GM19468 (cell line): Measurements from ENCODE around the gene NTNG1.

Experiments
- ATAC-seq: cut with Tn5 transposase; IDR thresholded peaks from one replicate; pipeline ENCODE4 v1.9.1; 2021; ENCODE audit warnings: mild to moderate bottlenecking, moderate library complexity, moderate number of reproducible peaks; ENCODE audit not compliant: unreplicated experiment; ENCODE audit errors: extremely low read depth

NTNG1 gene

DNA sequence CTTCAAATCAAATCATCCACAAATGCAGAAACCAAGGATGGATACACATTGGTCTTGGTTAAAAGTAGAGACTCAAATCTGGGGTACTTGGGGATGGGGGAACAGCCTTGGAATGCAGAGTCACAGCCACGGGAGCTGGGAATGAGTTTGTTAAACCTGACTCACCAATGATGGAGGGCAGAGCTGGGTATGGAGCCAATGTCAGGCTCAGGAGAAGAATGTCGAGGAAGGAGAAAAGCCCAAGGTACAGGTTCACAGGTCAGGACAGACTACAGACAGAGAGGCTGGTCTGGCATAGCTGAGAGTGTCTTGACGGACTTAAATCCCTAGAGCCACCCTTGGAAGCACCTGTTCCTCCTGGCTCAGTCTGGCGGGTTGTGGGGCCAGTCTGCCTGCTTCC, 237.6 kb downstream of the NTNG1 start:
- ATAC-seq = no peak

GRCh38 chr1:107378866-107379265, 238.0 kb downstream of the NTNG1 start:
- no peak for ATAC-seq

- ATAC-seq = no peak
These were observed 239.0 kb downstream of the NTNG1 start for GRCh38 chr1:107379826-107380225.

GRCh38 chr1:107389410-107390396, 248.9 kb downstream of the NTNG1 start:
- ATAC-seq = peak; percentile 46

DNA sequence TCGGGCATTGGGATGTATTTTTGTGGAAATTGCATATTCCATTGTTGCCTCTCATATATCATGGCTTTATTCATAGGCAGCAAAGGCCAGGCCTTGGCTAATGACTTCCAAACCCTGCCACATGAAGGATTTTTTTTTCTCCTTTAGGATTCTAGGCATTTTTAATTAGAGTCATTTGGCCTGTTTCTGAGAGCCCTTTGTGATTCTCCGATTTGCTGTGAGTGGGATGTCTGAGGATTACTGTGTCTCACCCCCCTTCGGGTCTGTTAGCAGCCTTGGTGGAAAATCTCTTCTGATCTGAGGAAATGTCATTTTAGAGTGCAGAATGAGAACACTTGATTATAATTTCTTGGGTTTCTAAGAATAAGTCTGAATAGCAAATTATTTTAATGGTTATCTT, 253.5 kb downstream of the NTNG1 start:
- no peak for ATAC-seq

GRCh38 chr1:107401704-107402103, 260.9 kb downstream of the NTNG1 start:
- ATAC-seq = no peak

- ATAC-seq = no peak
These were observed 263.9 kb downstream of the NTNG1 start for GRCh38 chr1:107404756-107405155.

DNA sequence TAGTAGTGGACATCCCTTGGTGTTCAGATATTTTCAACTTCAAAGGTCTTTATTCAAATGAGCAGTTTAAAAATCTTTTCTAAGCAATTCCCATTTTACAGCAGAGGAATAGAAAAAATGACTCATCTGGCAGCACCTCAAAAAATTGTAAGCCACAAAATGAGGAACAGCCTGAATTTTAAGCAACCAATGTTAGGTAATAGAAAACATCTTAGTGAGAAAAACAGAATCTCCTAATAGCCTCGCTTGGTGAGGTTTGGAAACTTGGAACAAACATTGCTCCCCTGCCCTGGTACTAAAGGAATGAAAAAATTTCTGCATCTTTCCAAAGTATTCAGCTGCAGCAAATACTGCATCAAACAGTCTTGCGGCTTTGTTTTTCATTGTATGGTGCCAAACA, 264.4 kb downstream of the NTNG1 start:
- ATAC-seq = no peak

DNA sequence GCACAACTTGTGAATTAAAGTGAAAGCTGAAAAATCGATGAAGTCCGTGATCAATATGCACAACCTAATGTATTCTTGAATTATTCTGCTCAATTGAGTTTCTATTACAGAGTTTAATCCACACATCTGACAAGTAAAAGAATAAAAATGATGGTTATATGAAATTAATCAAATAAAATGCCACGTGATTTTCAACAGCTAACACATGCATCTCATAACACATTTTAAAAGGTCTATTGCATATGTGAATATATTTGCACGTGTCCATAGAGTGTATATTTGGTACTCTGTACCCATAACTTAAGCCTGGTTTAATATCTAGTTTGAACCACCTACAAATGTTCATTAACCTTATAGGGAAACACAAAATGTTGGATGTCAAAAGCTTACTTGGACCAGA, 266.2 kb downstream of the NTNG1 start:
- no peak for ATAC-seq

DNA sequence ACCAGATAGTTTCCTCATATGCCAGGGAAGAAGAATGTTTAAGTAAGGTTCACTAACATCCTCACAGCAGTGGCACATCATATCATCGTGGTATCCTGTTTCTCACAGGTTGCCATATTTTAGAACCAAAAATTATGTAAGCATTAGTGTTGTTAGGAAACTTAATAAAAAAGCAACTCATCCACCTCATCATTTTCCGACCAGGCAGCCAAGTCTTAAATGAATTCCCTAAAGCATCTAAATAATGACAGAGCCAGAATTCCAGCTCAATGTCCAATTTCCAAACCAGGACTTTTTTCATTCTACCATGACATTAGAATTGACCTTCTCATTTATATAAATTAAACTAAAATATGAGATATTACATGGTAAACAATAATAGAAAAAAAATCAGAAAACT, 272.7 kb downstream of the NTNG1 start:
- ATAC-seq = no peak

- ATAC-seq = no peak
These were observed 273.1 kb downstream of the NTNG1 start for GRCh38 chr1:107413951-107414350.

DNA sequence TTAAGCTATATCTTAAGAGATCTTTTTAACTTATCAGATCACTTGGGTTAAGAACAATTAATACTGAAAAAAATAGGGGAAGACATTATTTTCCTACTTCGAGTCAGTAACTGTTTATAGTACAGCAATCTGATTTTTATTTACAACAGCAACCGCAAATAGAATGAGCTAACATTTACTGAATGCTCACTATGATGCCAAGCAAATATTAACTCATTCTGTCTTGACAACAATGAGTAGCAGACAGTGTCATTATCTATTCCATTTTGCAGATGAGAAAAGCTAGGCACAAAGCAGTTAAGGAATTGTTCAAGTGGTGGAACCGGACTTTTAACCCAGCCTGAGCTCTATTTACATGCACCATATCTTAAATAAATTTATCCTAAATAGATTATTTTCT, 273.7 kb downstream of the NTNG1 start:
- ATAC-seq = no peak

GRCh38 chr1:107415241-107415640, 274.4 kb downstream of the NTNG1 start:
- ATAC-seq = no peak

GRCh38 chr1:107419003-107419402, 278.2 kb downstream of the NTNG1 start:
- no peak for ATAC-seq

- ATAC-seq = no peak
These were observed 282.1 kb downstream of the NTNG1 start for GRCh38 chr1:107422901-107423300.

- peak; percentile 79 for ATAC-seq
These were observed 289.8 kb downstream of the NTNG1 start for GRCh38 chr1:107430540-107431228.

GRCh38 chr1:107432108-107432507, 291.3 kb downstream of the NTNG1 start:
- ATAC-seq = no peak

DNA sequence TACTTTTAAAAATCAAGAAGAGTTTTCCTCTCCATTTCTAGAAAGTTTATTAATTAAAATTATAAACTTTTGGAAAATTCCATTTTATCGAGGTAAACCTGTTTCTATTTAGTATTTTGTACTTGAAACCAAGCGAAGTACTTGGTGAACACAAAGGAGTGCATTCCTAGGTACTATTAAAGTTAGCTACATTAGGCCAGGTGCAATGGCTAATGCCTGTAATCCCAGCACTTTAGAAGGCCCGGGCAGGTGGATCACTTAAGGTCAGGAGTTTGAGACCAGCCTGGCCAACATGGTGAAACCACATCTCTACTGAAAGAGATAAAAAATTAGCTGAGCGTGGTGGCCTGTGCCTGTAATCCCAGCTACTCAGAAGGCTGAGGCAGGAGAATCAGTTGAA, 292.2 kb downstream of the NTNG1 start:
- ATAC-seq = no peak

DNA sequence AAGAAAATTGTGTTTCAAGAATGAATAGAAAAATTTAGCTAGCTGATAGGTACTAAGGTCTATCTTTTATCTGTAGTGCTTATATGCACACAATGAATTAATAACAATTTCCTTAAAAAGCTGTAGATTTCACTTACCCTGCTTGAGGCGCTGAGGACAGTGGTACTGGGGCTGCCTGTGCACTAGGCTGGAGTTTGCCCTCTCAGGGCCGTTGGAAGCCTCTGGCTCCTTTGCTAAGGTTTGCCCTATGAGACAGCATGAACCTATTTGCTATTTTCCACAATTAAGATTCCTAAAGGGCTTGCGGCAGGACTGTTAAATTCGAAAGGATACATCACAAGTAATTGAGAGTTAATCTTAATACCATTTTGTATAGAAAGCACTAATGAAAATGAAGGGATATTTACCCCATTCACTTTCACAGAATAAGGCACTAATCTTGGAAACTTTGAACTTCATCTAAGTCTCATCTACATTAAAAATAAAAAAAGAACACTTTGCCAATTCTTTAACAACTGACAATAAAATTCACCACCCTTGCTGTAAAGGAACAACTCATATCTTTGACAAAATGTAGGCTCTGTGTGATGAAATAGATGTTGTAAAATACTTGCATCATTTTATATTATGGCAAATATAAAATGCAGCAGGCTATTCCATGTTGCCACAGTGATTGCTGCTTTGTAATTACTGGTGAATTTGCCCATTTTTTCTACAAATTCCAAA, 293.0 kb downstream of the NTNG1 start:
- ATAC-seq = no peak

DNA sequence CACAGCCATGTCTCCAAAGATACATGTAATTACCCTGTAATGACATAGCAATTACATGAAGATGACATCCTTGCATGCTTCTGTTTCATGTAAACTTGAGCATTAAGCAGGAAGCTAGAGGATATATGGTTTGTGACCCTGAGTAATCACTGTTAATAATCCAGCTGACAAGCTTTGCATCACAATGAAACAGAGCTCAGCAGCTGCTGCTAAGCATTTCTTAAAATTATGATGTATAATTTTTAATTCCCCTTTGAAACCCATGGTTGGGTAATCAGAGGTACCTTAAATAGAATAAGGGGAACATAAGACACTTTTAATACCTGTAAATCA, 293.5 kb downstream of the NTNG1 start:
- ATAC-seq = no peak
